GM18505 (cell line): Measurements from ENCODE around the gene RTN4R.

Source experiments
- ATAC-seq: cut with Tn5 transposase; IDR thresholded peaks from one replicate; pipeline ENCODE4 v1.9.1; 2021; ENCODE audit not compliant: unreplicated experiment
- POLR2A ChIP-seq: IDR thresholded peaks from 4 replicates; pipeline ENCODE4 v1.6.1; 2011; ENCODE audit warnings: borderline replicate concordance; ENCODE audit not compliant: insufficient read depth, insufficient read length; ENCODE audit errors: extremely low read depth

RTN4R gene

GRCh38 chr22:20224256-20224626 is 43.9 kb downstream of the RTN4R start:
- ATAC-seq = no peak
- no peak for TF ChIP-seq POLR2A

- TF ChIP-seq POLR2A = no peak
- ATAC-seq = no peak
Measured at GRCh38 chr22:20223421-20224255, 44.5 kb downstream of the RTN4R start.

- TF ChIP-seq POLR2A = no peak
- ATAC-seq = no peak
Measured at GRCh38 chr22:20222764-20223420, 45.2 kb downstream of the RTN4R start.

- no peak for TF ChIP-seq POLR2A
- ATAC-seq = no peak
Measured at GRCh38 chr22:20221421-20222340, 46.4 kb downstream of the RTN4R start.

- no peak for TF ChIP-seq POLR2A
- ATAC-seq = no peak
Measured at GRCh38 chr22:20220629-20221026, 47.5 kb downstream of the RTN4R start.

- ATAC-seq = no peak
Measured at GRCh38 chr22:20219667-20220628, 48.2 kb downstream of the RTN4R start.

GRCh38 chr22:20218987-20219386 is 49.1 kb downstream of the RTN4R start:
- no peak for ATAC-seq
- no peak for TF ChIP-seq POLR2A

More at GRCh38 chr22:20219667-20220628, 48.2 kb downstream of the RTN4R start:
- TF ChIP-seq POLR2A = no peak

GRCh38 chr22:20218326-20218872 is 49.7 kb downstream of the RTN4R start:
- ATAC-seq = no peak
- TF ChIP-seq POLR2A = no peak

- no peak for ATAC-seq
- TF ChIP-seq POLR2A = no peak
Measured at GRCh38 chr22:20217563-20217962, 50.6 kb downstream of the RTN4R start.

- ATAC-seq = no peak
- no peak for TF ChIP-seq POLR2A
Measured at GRCh38 chr22:20216863-20217499, 51.1 kb downstream of the RTN4R start.

- TF ChIP-seq POLR2A = no peak
- no peak for ATAC-seq
Measured at GRCh38 chr22:20215742-20216141, 52.4 kb downstream of the RTN4R start.
